ENCODE data around the gene PLCB4. TPM values are rescaled to one million over a fixed set of nuclear protein-coding genes. Genes with fewer than 3 reads are reported as not detected.

PLCB4 gene
- total and polyA plus RNA-seq, 2 experiments from 2014 or later, result 6.5 to 16.1 TPM

- H3K36me3 ChIP-seq (ENCODE audit: insufficient read depth), result no peaks in the 10 kb centered on the region
- H3K4me1 ChIP-seq (ENCODE audit: insufficient read depth), result no peaks in the 10 kb centered on the region
- H3K79me2 ChIP-seq (replicated peaks; ENCODE audit: insufficient read depth), result no peaks in the 10 kb centered on the region
- no peaks in the 10 kb centered on the region for H3F3A ChIP-seq (replicated peaks; ENCODE audit: low read depth)
- no peak overlapping the region for H3K27ac Mint-ChIP-seq
- no peak overlapping the region for H3K27ac ChIP-seq (ENCODE audit: low read depth)
- H3K27me3 Mint-ChIP-seq (ENCODE audit: insufficient read depth, low read depth, poor library complexity), result peaks cover 2% of the 10 kb centered on the region
- TF ChIP-seq ZNF114 (CRISPR knock-in tag; IDR thresholded peaks at IDR 0.05), result no peak
- TF ChIP-seq EZH2phosphoT487 (IDR thresholded peaks at IDR 0.05; ENCODE audit: unreplicated experiment), result no peak
- TF ChIP-seq, protein P1, sequence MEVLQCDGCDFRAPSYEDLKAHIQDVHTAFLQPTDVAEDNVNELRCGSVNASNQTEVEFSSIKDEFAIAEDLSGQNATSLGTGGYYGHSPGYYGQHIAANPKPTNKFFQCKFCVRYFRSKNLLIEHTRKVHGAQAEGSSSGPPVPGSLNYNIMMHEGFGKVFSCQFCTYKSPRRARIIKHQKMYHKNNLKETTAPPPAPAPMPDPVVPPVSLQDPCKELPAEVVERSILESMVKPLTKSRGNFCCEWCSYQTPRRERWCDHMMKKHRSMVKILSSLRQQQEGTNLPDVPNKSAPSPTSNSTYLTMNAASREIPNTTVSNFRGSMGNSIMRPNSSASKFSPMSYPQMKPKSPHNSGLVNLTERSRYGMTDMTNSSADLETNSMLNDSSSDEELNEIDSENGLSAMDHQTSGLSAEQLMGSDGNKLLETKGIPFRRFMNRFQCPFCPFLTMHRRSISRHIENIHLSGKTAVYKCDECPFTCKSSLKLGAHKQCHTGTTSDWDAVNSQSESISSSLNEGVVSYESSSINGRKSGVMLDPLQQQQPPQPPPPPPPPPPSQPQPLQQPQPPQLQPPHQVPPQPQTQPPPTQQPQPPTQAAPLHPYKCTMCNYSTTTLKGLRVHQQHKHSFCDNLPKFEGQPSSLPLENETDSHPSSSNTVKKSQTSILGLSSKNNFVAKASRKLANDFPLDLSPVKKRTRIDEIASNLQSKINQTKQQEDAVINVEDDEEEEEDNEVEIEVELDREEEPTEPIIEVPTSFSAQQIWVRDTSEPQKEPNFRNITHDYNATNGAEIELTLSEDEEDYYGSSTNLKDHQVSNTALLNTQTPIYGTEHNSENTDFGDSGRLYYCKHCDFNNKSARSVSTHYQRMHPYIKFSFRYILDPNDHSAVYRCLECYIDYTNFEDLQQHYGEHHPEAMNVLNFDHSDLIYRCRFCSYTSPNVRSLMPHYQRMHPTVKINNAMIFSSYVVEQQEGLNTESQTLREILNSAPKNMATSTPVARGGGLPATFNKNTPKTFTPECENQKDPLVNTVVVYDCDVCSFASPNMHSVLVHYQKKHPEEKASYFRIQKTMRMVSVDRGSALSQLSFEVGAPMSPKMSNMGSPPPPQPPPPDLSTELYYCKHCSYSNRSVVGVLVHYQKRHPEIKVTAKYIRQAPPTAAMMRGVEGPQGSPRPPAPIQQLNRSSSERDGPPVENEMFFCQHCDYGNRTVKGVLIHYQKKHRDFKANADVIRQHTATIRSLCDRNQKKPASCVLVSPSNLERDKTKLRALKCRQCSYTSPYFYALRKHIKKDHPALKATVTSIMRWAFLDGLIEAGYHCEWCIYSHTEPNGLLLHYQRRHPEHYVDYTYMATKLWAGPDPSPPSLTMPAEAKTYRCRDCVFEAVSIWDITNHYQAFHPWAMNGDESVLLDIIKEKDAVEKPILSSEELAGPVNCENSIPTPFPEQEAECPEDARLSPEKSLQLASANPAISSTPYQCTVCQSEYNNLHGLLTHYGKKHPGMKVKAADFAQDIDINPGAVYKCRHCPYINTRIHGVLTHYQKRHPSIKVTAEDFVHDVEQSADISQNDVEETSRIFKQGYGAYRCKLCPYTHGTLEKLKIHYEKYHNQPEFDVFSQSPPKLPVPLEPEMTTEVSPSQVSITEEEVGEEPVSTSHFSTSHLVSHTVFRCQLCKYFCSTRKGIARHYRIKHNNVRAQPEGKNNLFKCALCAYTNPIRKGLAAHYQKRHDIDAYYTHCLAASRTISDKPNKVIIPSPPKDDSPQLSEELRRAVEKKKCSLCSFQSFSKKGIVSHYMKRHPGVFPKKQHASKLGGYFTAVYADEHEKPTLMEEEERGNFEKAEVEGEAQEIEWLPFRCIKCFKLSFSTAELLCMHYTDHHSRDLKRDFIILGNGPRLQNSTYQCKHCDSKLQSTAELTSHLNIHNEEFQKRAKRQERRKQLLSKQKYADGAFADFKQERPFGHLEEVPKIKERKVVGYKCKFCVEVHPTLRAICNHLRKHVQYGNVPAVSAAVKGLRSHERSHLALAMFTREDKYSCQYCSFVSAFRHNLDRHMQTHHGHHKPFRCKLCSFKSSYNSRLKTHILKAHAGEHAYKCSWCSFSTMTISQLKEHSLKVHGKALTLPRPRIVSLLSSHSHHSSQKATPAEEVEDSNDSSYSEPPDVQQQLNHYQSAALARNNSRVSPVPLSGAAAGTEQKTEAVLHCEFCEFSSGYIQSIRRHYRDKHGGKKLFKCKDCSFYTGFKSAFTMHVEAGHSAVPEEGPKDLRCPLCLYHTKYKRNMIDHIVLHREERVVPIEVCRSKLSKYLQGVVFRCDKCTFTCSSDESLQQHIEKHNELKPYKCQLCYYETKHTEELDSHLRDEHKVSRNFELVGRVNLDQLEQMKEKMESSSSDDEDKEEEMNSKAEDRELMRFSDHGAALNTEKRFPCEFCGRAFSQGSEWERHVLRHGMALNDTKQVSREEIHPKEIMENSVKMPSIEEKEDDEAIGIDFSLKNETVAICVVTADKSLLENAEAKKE (CRISPR knock-in tag; IDR thresholded peaks at IDR 0.05), result no peak
- no peak for TF ChIP-seq REST (IDR thresholded peaks at IDR 0.05; ENCODE audit: unreplicated experiment)
- H2AFZ ChIP-seq, result no peak overlapping the region
- H3K4me3 ChIP-seq, result no peak overlapping the region
- no peaks in the 10 kb centered on the region for H3K36me3 Mint-ChIP-seq (ENCODE audit: low read depth)
- H3K9me2 ChIP-seq (ENCODE audit: insufficient read depth), result no peaks in the 10 kb centered on the region; the same call in 1 of the 2 replicates
- no peaks in the 10 kb centered on the region for H3K4me1 Mint-ChIP-seq
- no peak overlapping the region for H3K4me3 Mint-ChIP-seq
- ATAC-seq (no peak), DNase-seq (ENCODE audit: low spot score) (no peak)
- no peaks in the 10 kb centered on the region; the same call in 2 of the 3 replicates for H3K9me3 Mint-ChIP-seq
- no peak overlapping the region for H3K4me2 ChIP-seq
- H4K20me1 ChIP-seq (replicated peaks; ENCODE audit: insufficient read depth), result no peaks in the 10 kb centered on the region
- no peaks in the 10 kb centered on the region for H3K27me3 ChIP-seq (ENCODE audit: insufficient read depth)
Observed at GRCh38 chr20:9270831-9271230, 201.9 kb downstream of the PLCB4 start.

All from GM23338 (cell line).